Prostate gland (tissue), 2 donors: ENCODE results near the gene WDR64. TPM values are rescaled to one million over a fixed set of nuclear protein-coding genes. Genes with fewer than 3 reads are reported as not detected.
A peak's percentile ranks its signal among the peaks of the same experiment; 100 is the strongest.

Experiments used
- DNase-seq: peaks from one replicate; pipeline ENCODE4 v3.0.0-alpha.2; 2019; ENCODE audit warnings: low spot score
- H3K27ac ChIP-seq, 2 donors: fragments of 200-600 bp; sonication (generic); 2 replicates each; pipeline ENCODE4 v1.5.1; 2017 to 2019
- H3K27me3 ChIP-seq: fragments of 200-600 bp; sonication (generic); replicated peaks from 2 replicates; pipeline ENCODE4 v1.5.1; 2019; ENCODE audit not compliant: insufficient read depth
- H3K36me3 ChIP-seq, 2 donors: fragments of 200-600 bp; sonication (generic); 1 replicate in 1 of 2; 2 replicates in 1 of 2; pipeline versions ENCODE4 v1.5.1 to v1.8.1; 2017 to 2019
- H3K4me1 ChIP-seq: fragments of 200-600 bp; sonication (generic); replicated peaks from 2 replicates; pipeline ENCODE4 v1.5.1; 2019
- H3K4me3 ChIP-seq, 2 donors: fragments of 200-600 bp; sonication (generic); 2 replicates each; pipeline ENCODE4 v1.5.1; 2017 to 2019
- H3K9me3 ChIP-seq: fragments of 200-600 bp; sonication (generic); 2 replicates; pipeline ENCODE4 v1.5.1; 2017
- CTCF ChIP-seq, 4 experiments: fragments of 200-600 bp in 2 of 4; fragments of 450-650 bp in 2 of 4; sonication (generic) in 2 of 4; IDR thresholded peaks; 1 replicate in 3 of 4; 2 replicates in 1 of 4; pipeline ENCODE4 v1.5.1; 2016 to 2019; ENCODE audit warnings: antibody characterized with exemption in 4 of 4, mild to moderate bottlenecking in 2 of 4, moderate library complexity in 2 of 4
- POLR2A ChIP-seq: fragments of 450-650 bp; IDR thresholded peaks from one replicate; pipeline ENCODE4 v1.6.1; 2016; ENCODE audit warnings: antibody characterized with exemption, mild to moderate bottlenecking
- POLR2AphosphoS5 ChIP-seq: sonication (generic); formaldehyde crosslinking; IDR thresholded peaks from one replicate; pipeline ENCODE4 v1.6.1; 2017; ENCODE audit warnings: antibody characterized with exemption
- WGBS: methylation state at CpG from one replicate; pipeline ENCODE4 v1.1.5; 2018; 5-methylcytosine and 5-hydroxymethylcytosine counted together
- intact Hi-C: fragments of 100-400 bp; cut with DNase I; formaldehyde crosslinking; loops from one replicate; pipeline ENCODE4 v1.14.2; 2022
- total RNA-seq, 2 donors: library from RNA; depleted of rRNA; stranded (reverse); fragments of >200 nt; gene quantifications; one replicate each; pipeline ENCODE4 v1.1.0, GENCODE V29; 2016

The WDR64 gene
- total RNA-seq, 2 donors from 2014 or later: 0.91 TPM; not detected in 1

GRCh38 chr1:241637046-241637590, 15.0 kb upstream of the WDR64 start:
- Histone ChIP-seq H3K36me3 (no peaks in the 10 kb centered on the region), H3K4me1 (no peaks in the 10 kb centered on the region), H3K4me3 (no peak overlapping the region), H3K27ac (no peak overlapping the region), H3K9me3 (no peaks in the 10 kb centered on the region), H3K27me3 (no peaks in the 10 kb centered on the region)
- intact Hi-C loops: no loop called here
- no peak for DNase-seq
- TF ChIP-seq POLR2AphosphoS5 (no peak), CTCF (IDR thresholded peaks at IDR 0.05) (no peak), POLR2A (no peak)

- no peak overlapping the region for H3K27ac ChIP-seq
- H3K36me3 ChIP-seq: no peaks in the 10 kb centered on the region
- no peaks in the 10 kb centered on the region for H3K4me1 ChIP-seq
- no peak overlapping the region for H3K4me3 ChIP-seq
- H3K9me3 ChIP-seq: no peaks in the 10 kb centered on the region
- no peak for DNase-seq
- TF ChIP-seq POLR2AphosphoS5 (no peak), CTCF (IDR thresholded peaks at IDR 0.05) (no peak), POLR2A (no peak)
- WGBS: 88% methylated on average over 4 of the region's 4 CpGs
- H3K27me3 ChIP-seq: no peaks in the 10 kb centered on the region
- intact Hi-C loops: no loop called here
Observed at GRCh38 chr1:241637604-241638003, 14.5 kb upstream of the WDR64 start.

GRCh38 chr1:241638099-241638682, 13.9 kb upstream of the WDR64 start:
- H3K9me3 ChIP-seq: no peaks in the 10 kb centered on the region
- H3K4me1 ChIP-seq: no peaks in the 10 kb centered on the region
- DNase-seq: no peak
- no peaks in the 10 kb centered on the region for H3K27me3 ChIP-seq
- H3K4me3 ChIP-seq: no peak overlapping the region
- no peak for TF ChIP-seq POLR2AphosphoS5
- no peak for TF ChIP-seq CTCF (IDR thresholded peaks at IDR 0.05)
- TF ChIP-seq POLR2A: no peak
- 81% methylated on average over 5 of the region's 5 CpGs for WGBS
- no peak overlapping the region for H3K27ac ChIP-seq
- H3K36me3 ChIP-seq: no peaks in the 10 kb centered on the region
- intact Hi-C loops: no loop called here

GRCh38 chr1:241638909-241639622, 13.0 kb upstream of the WDR64 start:
- no peaks in the 10 kb centered on the region for H3K9me3 ChIP-seq
- H3K36me3 ChIP-seq: no peaks in the 10 kb centered on the region
- no peak for DNase-seq
- H3K27me3 ChIP-seq: no peaks in the 10 kb centered on the region
- no peak for TF ChIP-seq POLR2AphosphoS5
- TF ChIP-seq CTCF (IDR thresholded peaks at IDR 0.05): no peak
- TF ChIP-seq POLR2A: no peak
- intact Hi-C loops: no loop called here
- H3K27ac ChIP-seq: peak overlapping the region in 1 of 2 donors; percentile 66
- H3K4me1 ChIP-seq: no peaks in the 10 kb centered on the region
- peak overlapping the region; percentile 87 for H3K4me3 ChIP-seq
- 14% methylated on average over 11 of the region's 11 CpGs for WGBS
